Small intestine (tissue), 7 donors: ENCODE data around the gene STK24. TPM values are rescaled to one million over a fixed set of nuclear protein-coding genes. Genes with fewer than 3 reads are reported as not detected.

Source experiments
- DNase-seq, 2 donors: peaks; one replicate each; pipeline versions ENCODE4 v3.0.0 to v3.0.0-alpha.2; 2013
- FAIRE-seq: peaks from 2 replicates; lab custom pipeline; 2012; peaks lifted over from hg19 to GRCh38; lab: Jason Lieb, UNC
- H3K27ac ChIP-seq, 3 donors: one replicate each; pipeline ENCODE4 v1.5.1; 2013; ENCODE audit warnings: low read length in 2 of 3, mild to moderate bottlenecking in 2 of 3, control low read depth in 1 of 3, inconsistent platforms in 1 of 3, low read depth in 1 of 3, moderate library complexity in 1 of 3
- H3K27me3 ChIP-seq, 3 donors: one replicate each; pipeline ENCODE4 v1.6.1; 2013; ENCODE audit warnings: low read length in 3 of 3, inconsistent platforms in 1 of 3; ENCODE audit not compliant: control insufficient read depth in 3 of 3, insufficient read depth in 3 of 3
- H3K36me3 ChIP-seq, 3 donors: one replicate each; pipeline ENCODE4 v1.6.1; 2013; ENCODE audit warnings: low read length in 3 of 3, inconsistent platforms in 1 of 3, low read depth in 1 of 3, mild to moderate bottlenecking in 1 of 3, moderate library complexity in 1 of 3; ENCODE audit not compliant: control insufficient read depth in 3 of 3, insufficient read depth in 2 of 3
- H3K4me1 ChIP-seq, 3 donors: one replicate each; pipeline ENCODE4 v1.6.1; 2013; ENCODE audit warnings: low read length in 2 of 3, inconsistent platforms in 1 of 3, low read depth in 1 of 3, mild to moderate bottlenecking in 1 of 3, moderate library complexity in 1 of 3; ENCODE audit not compliant: control insufficient read depth in 3 of 3, insufficient read depth in 2 of 3
- H3K4me3 ChIP-seq, 3 donors: one replicate each; pipeline ENCODE4 v1.5.1; 2013; ENCODE audit warnings: low read length in 3 of 3, control low read depth in 1 of 3, inconsistent platforms in 1 of 3, low read depth in 1 of 3, mild to moderate bottlenecking in 1 of 3, moderate library complexity in 1 of 3
- H3K9me3 ChIP-seq, 2 donors: one replicate each; pipeline ENCODE4 v1.6.1; 2013; ENCODE audit warnings: low read depth in 1 of 2, low read length in 1 of 2; ENCODE audit not compliant: control insufficient read depth in 2 of 2, insufficient read depth in 1 of 2
- WGBS, 3 donors: extraction: QIAGEN DNeasy Blood & Tissue Kit; methylation state at CpG; one replicate each; pipeline ENCODE4 v1.1.7; 2013; 5-methylcytosine and 5-hydroxymethylcytosine counted together
- polyA plus RNA-seq, 4 donors: library from polyadenylated mRNA; stranded (reverse) in 3 of 4; unstranded in 1 of 4; fragments of 200-250 nt in 3 of 4; fragments of 120-200 nt in 1 of 4; gene quantifications; one replicate each; pipeline versions ENCODE4 v1.2.1 to v1.2.3, GENCODE V29; 2013
- donor health status: healthy with polysubstance abuse.
- donor health status: control.
- donor health status: control.
- donor health status: Bipolar disorder and iron deficiency.
- donor health status: healthy.

The STK24 gene
- polyA plus RNA-seq, 4 donors = 71.4 to 119 (median 115) TPM

DNA sequence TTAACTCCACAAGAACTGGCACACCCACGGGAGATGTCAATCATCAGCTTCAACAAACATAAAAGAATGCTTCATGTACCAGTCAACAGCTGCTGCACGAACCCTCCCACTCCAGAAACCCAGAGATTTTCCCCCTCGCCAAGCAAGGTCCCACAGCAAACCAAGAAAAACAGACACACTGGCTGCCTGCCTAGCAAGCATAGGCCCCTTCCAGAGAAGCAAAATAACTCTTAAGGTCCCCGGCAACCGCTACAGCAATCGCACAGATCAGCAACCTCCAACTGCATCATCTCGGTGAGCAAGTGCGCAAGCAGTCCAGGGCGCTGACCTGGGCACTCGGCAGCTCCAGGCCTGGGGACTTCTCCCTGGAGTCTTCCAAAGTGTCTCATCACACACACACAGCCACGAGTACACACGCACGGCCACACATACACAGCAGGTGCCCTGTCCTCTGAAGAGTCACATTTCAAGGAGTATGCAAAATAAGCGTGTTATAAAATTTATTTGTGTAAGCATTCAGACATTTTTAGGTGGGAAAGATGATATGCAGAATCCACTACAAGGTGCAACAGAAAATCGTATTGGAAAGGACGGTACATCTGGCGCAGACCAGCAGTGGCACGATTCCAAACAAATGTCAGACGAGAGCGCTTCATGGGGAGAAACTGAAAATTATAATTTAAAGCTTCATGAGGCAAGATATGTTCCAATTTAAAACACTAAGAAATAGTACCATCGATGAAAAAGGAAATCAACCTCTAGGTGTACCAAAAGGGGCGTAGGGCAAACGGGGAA, 125.0 kb downstream of the STK24 start:
- H3K27ac ChIP-seq = no peak overlapping the region
- H3K36me3 ChIP-seq = peaks cover 9 to 71% (median 20%) of the 10 kb centered on the region in 3 donors
- 79 to 85% (median 83%) methylated on average over 23 of the region's 23 CpGs for WGBS, 3 donors
- H3K4me1 ChIP-seq = peaks cover 0 to 7% (median 0%) of the 10 kb centered on the region in 3 donors
- no peak for DNase-seq
- no peaks in the 10 kb centered on the region for H3K27me3 ChIP-seq
- no peak overlapping the region for H3K4me3 ChIP-seq
- no peaks in the 10 kb centered on the region for H3K9me3 ChIP-seq
- no peak for FAIRE-seq

DNA sequence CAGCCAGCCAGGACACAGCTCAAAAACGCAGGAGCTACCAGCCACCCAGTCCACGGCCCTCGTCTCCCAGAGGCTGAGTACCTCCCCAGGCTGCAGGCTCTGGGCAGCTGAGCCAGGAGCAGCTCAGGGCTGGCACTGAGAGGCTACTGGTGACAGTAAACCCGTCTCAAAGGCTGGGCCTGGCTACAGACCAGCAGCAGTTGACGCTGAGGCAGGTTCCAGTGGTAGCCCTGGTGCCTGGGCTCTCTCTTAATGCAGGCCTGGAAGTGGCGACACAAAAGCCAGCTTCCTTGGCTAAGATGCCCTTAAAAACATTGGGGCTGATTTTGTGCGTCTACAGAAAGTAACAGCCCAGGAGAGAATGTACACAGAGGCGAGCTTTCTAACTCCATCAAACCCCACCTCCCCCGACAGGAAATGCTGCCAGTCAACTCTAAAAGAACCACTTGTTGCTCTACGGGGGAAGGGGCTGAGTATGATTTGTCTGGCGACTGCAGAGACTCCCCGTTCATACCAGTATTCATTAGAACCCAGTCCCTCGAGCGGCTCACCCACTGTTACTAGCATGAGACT, 126.3 kb downstream of the STK24 start:
- peak overlapping the region in 1 of 3 donors; percentile 44 for H3K27ac ChIP-seq
- FAIRE-seq = no peak
- no peak for DNase-seq
- WGBS, 3 donors = 72 to 84% (median 76%) methylated on average over 14 of the region's 14 CpGs
- H3K4me3 ChIP-seq = no peak overlapping the region
- peaks cover 9 to 76% (median 14%) of the 10 kb centered on the region in 3 donors for H3K36me3 ChIP-seq
- H3K9me3 ChIP-seq = no peaks in the 10 kb centered on the region
- peaks cover 0 to 7% (median 0%) of the 10 kb centered on the region in 3 donors for H3K4me1 ChIP-seq
- H3K27me3 ChIP-seq = no peaks in the 10 kb centered on the region

DNA sequence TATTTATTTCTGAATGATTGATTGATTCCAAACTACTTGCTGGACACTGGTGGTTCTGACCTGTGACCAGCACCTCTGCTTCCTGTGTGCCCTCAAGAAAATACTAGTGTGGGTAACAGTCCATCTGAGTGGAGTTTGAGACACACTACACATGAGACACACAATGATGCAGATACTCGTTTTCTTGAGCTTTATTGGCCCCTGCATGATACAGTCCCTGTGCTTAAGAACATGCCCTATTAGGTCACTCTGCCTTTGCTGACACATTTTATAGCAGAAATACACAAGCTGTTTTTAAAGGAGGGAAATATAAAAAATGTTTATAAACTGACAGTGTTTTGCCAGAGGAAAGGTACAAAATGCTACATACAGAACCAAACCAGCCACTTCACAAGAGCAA, 126.9 kb downstream of the STK24 start:
- no peak overlapping the region for H3K27ac ChIP-seq
- WGBS, 3 donors = 40 to 55% (median 54%) methylated on average over 1 of the region's 1 CpG
- no peak overlapping the region for H3K4me3 ChIP-seq
- DNase-seq = no peak
- peaks cover 9 to 72% (median 14%) of the 10 kb centered on the region in 3 donors for H3K36me3 ChIP-seq
- H3K9me3 ChIP-seq = no peaks in the 10 kb centered on the region
- no peaks in the 10 kb centered on the region for H3K27me3 ChIP-seq
- peaks cover 0 to 7% (median 0%) of the 10 kb centered on the region in 3 donors for H3K4me1 ChIP-seq
- FAIRE-seq = no peak

DNA sequence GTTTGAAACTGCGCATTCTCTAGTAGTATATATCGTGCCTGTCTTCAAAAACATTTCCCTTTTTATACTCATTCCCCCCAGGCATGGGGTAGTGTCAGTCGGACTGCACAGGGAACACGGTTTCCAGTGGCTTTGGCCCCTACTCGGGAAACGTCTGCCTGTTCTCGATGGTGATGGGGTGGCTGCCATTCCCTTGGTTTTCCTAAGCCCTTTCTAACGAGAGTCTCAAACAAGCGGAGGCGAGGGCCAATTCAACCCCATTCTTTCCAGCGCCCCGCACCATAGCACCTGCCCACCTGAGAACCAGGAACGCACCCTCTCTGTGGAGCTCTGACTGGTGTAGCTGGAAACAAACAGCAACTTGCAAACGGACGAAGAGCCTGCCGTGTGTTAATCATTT, 127.6 kb downstream of the STK24 start:
- H3K4me1 ChIP-seq = peaks cover 0 to 7% (median 0%) of the 10 kb centered on the region in 3 donors
- H3K4me3 ChIP-seq = no peak overlapping the region
- peaks cover 9 to 68% (median 14%) of the 10 kb centered on the region in 3 donors for H3K36me3 ChIP-seq
- FAIRE-seq = no peak
- H3K9me3 ChIP-seq = no peaks in the 10 kb centered on the region
- H3K27me3 ChIP-seq = no peaks in the 10 kb centered on the region
- no peak for DNase-seq
- WGBS, 3 donors = 92 to 94% (median 94%) methylated on average over 16 of the region's 16 CpGs
- H3K27ac ChIP-seq = no peak overlapping the region

DNA sequence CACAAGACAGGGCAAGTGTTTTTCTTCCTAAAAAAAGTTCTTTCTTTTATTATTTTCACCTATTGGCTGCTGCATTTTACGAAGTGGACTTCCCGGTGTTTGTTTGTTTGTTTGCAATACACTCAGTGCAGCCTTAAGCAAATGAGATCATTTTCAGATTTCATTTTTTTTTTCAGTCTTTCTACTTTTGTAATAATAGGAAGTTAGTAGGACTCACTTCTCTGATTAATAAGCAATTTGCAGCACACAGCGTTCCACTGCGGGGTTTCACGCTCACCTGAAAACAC, 128.3 kb downstream of the STK24 start:
- Histone ChIP-seq H3K27me3 (no peaks in the 10 kb centered on the region), H3K27ac (no peak overlapping the region), H3K36me3 (peaks cover 9 to 75% (median 14%) of the 10 kb centered on the region in 3 donors), H3K9me3 (no peaks in the 10 kb centered on the region), H3K4me1 (peaks cover 0 to 7% (median 0%) of the 10 kb centered on the region in 3 donors), H3K4me3 (no peak overlapping the region)
- WGBS, 3 donors = 87 to 90% (median 87%) methylated on average over 5 of the region's 5 CpGs
- no peak for DNase-seq
- no peak for FAIRE-seq

DNA sequence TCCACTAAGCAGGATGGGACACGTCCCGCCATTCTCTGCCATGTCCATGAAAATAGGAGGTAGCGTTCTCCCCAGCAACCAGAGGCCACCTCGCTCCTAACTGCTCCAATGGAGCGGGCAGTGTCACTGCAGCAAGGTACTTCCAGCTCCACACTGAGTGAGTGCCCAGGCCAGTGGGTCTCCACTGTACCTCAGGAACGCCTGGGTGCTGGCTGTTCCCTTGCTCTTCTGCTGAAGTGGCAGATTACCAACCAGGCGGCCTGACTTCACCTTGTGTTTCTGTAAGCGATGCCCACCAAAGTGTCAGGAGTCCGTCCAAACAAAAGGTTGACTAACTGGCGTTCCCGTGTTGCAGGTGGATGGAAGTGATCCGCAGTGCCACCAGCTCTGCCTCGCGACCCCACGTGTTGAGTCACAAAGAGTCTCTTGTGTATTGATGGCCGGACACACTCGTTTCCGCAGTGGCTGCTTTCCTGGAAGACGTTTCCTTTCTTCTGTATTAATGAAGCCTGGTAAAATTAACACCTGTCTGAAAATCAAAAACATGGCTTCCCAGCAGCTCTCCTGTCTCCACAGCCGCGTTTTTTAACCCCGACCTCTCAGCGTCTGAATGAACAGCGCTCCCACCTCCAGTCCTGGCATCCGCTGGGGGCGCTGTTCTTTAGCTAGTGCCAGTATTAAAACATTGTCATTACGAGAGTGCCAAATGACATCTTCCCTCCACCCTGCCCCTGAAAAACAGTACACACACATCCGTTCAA, 128.8 kb downstream of the STK24 start:
- DNase-seq (peak in 1 of 2 donors; percentile 43), FAIRE-seq (no peak)
- Histone ChIP-seq H3K27me3 (no peaks in the 10 kb centered on the region), H3K4me1 (peaks cover 0 to 7% (median 0%) of the 10 kb centered on the region in 3 donors), H3K4me3 (no peak overlapping the region), H3K9me3 (no peaks in the 10 kb centered on the region), H3K27ac (no peak overlapping the region), H3K36me3 (peaks cover 9 to 79% (median 14%) of the 10 kb centered on the region in 3 donors)
- 77 to 85% (median 83%) methylated on average over 28 of the region's 28 CpGs for WGBS, 3 donors

DNA sequence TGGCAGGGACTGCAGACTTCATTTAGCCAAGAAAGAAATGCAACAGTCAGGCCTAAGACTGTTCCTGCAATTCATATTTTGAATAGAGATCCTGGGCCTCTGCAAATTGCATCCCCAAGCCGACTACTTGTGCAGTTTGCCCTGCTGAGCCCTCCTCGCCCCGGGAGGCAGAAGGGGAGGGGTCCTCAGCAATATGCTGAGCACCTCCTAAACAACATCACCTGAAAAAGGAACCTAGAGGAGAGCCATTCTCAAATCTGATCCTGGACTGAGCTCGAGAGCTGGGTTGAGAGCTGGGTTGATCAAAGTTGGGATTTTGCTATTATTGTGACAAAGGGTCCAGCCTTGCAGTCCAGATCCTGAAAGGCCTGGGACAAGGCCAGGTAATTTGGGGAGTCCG, 129.8 kb downstream of the STK24 start:
- peaks cover 7 to 83% (median 8%) of the 10 kb centered on the region in 3 donors for H3K36me3 ChIP-seq
- no peaks in the 10 kb centered on the region for H3K9me3 ChIP-seq
- H3K27me3 ChIP-seq = no peaks in the 10 kb centered on the region
- peaks cover 0 to 7% (median 0%) of the 10 kb centered on the region in 3 donors for H3K4me1 ChIP-seq
- H3K4me3 ChIP-seq = no peak overlapping the region
- DNase-seq (no peak), FAIRE-seq (no peak)
- H3K27ac ChIP-seq = no peak overlapping the region
- WGBS, 3 donors = 86 to 92% (median 89%) methylated on average over 5 of the region's 5 CpGs

DNA sequence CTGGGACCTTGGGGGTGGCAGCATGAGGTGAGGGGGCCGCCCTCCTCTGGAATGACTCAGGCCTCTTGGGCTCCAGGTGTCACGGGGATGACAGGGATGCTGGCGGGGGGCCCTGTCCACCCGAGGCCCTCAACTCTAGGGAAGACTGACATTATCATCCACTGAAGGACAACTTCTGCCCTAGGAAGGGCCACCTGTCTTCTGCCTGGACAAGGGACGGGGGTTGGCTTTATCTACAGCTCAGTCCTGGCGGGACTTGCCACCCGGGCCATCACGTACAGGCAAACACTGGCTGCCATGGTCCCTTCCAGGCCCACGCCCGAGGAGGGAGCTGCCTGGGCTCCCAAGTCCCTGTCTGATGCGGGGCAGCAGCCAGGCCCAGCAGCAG, 130.7 kb downstream of the STK24 start:
- Histone ChIP-seq H3K27me3 (no peaks in the 10 kb centered on the region), H3K36me3 (peaks cover 2 to 82% (median 3%) of the 10 kb centered on the region in 3 donors), H3K4me1 (peaks cover 0 to 7% (median 0%) of the 10 kb centered on the region in 3 donors), H3K9me3 (no peaks in the 10 kb centered on the region), H3K4me3 (no peak overlapping the region), H3K27ac (no peak overlapping the region)
- FAIRE-seq (no peak), DNase-seq (no peak)
- WGBS, 3 donors = 82 to 86% (median 83%) methylated on average over 11 of the region's 11 CpGs
